ENCODE results near the gene TNFRSF13B.

TNFRSF13B gene

DNA sequence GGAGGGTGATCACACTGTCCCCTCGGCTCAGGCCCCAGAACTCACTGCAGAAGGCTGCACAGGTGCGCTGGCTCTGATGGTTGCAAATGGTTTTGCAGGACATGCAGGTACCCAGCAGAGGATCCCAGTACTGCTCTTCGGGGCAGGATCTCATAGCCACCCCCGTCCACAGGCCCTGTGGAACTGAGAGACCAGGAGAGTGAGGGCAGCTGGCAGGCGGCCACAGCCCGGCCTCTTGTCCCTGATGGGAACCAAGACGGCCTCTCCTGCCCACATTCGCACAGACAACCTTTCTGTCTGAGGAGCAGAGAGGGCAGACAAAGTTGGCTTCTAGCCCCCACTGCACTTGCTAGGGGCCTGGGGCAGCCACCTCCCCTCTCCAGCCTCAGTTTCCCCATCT is 19.5 kb downstream of the TNFRSF13B start:
- no peak for DNase-seq

GRCh38 chr17:16950488-16950887 is 21.4 kb downstream of the TNFRSF13B start:
- no peak for DNase-seq

- no peak for DNase-seq
Measured at GRCh38 chr17:16948587-16949376, 23.1 kb downstream of the TNFRSF13B start.

GRCh38 chr17:16947470-16947869 is 24.4 kb downstream of the TNFRSF13B start:
- no peak for DNase-seq

GRCh38 chr17:16945663-16946218 is 26.2 kb downstream of the TNFRSF13B start:
- no peak for DNase-seq

DNA sequence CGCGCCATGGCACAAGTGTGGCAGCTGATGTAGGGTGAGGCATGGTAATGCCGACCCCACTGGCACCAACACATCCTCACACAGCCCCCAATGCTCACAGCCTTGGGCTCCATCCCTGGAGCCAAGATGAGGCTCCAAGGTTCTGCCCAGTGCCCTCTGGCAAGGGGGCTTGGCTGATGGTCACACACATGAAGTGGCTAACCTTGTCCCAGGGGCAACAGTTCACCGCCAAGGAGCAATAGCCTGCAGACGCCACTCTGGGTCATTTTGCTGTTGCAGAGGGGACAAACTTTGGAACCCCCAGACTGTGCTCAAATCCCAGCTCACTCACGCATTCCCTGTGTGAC is 26.8 kb downstream of the TNFRSF13B start:
- no peak for DNase-seq

- no peak for DNase-seq
Measured at GRCh38 chr17:16944334-16945135, 27.4 kb downstream of the TNFRSF13B start.

DNA sequence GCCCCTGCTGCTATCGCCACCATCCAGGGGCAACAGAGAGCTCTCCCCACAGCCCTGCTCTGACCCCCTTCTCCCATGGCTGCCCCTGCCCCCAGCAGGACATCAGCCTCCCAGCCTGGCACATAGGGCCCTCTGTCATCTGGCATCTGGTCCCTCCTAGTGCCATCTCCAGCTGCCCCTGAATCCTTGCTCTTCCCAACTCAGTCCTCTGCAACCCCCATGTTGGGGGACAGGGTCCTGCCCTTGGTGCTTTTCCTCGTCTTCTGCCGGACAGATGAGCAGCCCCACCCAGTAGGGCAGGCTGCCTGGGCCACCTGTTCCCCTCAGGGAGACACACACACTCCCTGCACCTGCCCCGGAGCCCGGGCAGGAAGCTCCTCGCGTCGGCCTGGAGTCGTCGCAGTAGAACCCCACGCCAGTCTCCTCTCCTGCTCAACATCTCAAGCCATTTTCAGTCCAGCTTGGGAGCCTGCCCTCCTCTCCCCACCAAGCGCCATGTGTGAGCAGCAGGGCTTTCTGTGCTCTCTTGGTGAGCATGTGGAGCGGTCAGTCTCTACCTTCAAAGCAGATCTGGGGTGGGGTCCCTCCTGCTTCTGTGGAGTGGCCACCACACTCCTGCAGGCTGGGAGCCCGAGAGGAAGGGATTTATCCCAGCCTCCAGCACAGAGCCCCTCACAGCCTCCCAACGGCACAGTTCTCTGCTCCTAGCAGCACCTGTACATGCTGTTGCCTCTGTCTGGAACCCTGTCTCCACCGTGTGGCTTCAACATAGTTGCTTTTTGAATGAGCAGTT is 28.2 kb downstream of the TNFRSF13B start:
- DNase-seq: no peak

DNA sequence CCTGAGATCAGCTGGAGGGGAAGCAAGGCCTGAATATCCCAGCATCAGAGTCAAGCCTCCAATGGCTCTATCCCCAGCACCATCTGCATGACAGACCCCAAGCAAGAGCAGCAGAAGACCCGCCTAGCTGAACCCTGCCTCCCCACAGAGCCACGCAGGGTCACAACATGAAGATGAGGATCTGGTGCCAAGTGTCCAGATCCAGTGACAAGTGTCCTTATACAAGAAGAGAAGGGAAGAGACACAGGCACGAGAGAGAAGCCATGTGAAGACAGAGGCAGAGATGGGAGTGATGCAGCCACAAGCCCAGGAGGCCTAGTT is 28.9 kb downstream of the TNFRSF13B start:
- DNase-seq: no peak

DNA sequence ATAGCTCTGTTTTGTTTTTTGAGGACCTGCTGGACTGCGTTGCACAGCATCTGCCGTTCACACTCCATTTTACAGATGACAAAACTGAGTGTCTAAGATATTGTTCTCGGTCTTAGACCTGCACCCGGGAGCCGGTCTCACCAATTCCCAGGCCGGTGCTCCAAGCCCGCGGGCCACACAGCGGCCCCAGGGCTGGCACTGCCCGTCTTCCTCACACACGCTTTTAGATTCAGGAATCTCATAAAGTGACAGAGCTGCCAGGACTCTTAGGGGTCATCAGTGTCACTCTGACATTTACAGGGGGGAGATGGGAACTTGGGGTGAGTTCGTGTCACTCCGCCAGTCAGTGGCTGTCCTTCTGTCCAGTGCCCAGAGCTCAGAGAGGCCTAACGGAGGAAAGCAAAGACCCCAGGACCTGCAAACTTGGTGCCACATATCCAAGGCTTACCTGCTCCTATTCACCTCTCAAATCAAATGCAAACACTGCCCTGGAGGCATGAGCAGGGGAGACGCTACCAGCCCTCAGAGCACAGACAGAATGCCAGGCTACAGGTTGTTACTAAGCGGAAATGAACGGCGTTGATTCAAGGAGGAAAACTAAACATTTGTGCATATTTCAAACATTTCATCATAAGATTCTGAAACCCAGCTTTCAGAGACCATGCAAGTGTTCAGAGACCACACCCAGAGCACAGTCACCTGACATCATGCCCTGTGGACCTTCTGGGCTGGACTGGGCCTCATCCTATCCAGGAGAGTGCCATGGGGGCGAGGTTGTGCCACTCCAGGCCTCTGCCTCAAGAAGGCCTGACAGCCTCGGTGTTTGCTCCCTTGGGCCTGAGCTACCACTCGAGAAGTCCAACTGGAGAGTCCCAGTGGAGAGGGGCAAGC is 29.5 kb downstream of the TNFRSF13B start:
- no peak for DNase-seq

DNA sequence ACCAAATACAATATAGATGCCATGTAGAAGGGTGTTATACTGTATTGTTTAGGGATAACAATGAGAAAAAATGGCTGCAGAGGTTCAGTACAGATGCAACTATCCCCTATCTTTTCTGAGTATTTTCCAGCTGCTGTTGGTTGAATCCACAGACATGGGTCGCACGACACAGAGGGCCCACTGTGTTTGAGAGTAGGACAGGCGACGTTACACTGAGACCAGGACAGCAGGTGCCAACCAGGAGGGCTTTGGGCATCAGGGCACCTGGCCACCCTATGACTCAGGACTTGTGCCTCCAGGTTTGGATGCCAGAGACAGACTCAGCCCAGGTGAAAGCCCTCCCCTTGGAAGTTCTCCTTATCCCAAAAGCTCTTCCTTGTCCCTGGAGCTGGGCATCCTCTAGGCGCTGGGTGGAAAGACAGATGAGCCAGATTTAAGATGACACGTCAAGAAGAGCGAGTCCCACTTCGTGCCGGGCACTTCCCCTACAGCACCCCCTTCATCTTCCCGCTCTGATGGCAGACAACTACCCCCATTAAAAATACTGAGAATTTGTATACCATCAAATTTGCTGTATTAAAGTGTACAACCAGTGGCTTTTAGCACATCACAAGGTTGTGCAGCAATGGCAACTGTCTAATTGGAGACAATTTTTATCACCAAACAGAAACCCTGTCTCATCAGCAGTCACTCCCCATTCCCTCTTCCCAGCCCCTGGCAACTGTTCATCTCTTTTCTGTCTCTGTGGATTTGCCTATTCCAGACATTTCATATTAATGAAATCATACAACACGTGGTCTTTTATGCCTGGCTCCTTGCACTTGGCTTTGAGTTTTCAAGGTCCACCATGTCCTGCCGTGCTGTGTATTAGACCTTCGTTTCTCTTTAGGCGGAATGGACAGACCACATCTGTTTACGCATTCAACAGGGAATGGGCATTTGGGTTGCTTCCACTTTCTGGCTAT is 30.6 kb downstream of the TNFRSF13B start:
- DNase-seq: no peak

- no peak for DNase-seq
Measured at GRCh38 chr17:16940116-16940881, 31.6 kb downstream of the TNFRSF13B start.

DNA sequence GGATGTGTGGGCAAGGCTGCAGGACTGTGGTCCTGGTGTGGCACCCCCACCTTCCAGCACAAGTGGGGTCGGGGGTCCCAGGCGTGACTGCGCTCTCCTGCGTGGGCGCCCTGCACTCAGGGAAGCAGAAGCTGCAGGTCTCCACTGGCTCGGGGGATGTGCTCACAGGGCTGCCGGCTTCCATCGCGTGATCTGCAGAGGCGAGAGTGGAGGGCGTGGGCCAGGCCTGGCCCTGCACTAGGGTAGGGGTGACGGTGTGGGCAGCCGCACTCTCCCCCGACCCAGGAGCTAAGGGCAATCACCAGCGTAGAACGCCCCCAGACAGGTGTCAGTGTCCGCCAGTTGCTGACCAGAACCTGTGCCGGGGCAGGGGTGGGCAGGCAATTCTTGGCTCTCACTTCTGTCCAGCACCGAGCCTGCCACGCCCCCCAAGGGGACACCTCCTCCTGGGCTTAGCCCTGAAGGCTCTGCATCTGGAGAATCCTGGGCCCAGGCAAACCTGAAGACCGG is 32.3 kb downstream of the TNFRSF13B start:
- DNase-seq: no peak

DNA sequence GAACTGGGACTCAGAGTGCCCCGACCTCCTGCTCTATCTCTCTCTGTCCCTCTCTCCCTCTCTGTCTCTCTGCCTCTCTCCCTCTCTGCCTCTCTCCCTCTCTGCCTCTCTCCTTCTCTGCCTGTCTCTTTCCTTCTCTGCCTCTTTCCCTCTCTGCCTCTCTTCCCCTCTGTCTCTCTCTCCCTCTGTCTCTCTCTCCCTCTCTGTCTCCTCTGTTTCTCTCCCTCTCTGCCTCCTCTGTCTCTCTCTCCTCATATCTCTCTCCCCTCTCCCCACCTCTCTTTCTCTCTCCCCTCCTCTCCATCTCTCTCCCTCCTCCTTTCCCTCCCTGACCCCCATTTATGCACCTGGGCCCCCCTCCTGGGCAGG is 32.7 kb downstream of the TNFRSF13B start:
- no peak for DNase-seq

DNA sequence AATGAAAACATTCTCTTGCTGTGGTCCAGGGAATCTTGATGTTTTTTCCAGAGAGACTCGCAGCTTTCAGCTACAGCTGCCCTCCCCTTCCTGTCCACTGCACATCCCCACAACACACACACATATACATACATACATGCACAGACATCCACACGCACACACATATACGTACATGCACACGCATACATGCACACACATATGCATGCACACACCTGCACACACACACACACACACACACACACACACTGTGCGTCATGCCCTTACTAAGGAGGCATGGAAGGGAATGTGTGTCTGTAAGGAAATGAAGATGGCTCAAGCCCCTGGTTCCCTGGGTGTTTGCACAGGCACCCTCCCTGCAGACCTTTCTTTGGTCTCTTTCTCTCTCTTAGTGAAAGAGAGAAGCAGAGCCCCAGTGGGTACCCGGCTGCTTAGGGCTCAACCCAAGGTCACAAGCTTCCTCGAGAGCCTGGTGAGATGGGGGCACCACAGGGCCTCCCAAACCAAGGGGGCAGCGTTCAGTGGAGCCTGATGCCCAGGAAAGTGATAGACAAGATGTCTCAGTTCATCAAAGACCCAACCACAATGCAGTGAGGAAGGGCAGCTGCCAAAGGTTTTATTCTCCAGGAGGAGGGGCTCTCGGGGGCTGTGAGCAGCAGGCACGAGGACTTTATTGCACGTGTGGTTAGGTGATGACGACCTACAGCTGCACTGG is 33.3 kb downstream of the TNFRSF13B start:
- no peak for DNase-seq

DNA sequence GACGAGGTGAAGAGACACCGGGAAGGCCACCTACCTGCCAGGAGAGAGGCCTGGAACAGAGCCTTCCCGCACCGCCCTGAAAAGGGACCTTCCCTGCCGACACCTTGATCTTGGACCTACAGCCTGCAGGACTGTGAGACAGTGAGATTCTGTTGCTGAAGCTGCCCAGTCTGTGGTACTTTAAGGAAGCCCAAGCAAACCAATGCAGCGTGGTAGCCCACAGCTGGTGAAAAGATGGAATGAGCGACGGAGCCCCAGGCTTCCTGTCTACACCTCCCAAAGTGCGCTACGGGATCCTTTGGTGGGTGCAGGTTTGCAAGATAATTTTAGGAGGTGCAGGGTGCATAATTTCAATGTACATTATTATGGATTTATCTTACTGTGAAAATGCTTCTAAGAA is 33.9 kb downstream of the TNFRSF13B start:
- DNase-seq: no peak

- DNase-seq: no peak
Measured at GRCh38 chr17:16937431-16937830, 34.5 kb downstream of the TNFRSF13B start.

DNA sequence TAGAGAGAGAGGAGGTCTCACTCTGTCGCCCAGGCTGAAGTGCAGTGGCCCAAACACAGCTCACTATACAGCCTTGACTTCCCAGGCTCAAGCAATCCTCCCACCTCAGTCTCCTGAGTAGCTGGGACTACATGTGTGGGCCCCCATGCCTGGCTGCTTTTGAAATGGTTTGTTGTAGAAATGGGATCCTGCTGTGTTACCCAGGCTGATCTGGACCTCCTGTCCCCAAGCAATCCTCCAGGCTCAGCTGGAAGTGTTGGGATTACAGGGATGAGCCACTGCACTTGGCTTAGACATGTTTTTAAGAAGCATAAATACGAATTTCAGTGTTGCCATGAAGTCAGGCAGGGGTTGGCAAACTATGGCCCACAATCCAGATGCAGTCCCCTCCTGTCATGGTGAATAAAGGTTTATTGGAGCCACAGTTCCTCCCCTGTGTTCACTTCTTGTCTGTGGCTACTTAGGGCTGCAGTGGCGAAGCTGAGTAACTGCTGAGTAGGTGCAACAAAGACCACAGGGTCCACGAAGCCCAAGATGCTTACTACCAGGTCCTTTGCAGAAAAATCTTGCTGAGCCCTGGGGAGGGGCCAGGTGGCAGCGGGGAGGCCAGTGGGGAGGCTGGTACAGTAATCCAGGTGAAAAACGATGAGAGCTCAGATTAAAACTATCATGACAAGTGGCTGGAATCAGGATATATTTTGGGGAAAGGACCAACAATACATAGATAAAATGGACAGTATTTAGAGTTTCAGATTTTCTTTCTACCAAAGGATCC is 35.2 kb downstream of the TNFRSF13B start:
- DNase-seq: no peak

DNA sequence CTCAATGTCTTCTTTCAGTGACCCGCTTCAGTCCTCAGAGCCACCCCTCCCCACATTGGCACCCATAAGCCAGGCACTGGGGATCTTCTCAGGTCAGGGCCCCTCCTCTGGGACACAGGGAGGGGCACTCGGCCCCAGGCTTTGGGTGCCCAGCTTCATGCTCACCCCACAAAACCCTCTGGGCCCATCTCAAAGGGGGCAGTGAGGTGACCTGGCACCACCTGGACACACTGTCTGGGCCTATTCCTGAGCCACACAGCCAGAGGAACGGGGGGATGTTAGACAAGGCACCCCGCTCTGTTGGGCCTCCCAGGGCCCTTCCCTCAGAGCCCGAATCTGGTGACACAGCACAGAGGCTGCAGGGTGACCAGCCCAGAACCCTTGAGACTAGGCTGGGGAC is 36.1 kb downstream of the TNFRSF13B start:
- DNase-seq: no peak
